ENCODE measurements around the gene CDC42BPB. TPM values are rescaled to one million over a fixed set of nuclear protein-coding genes. Genes with fewer than 3 reads are reported as not detected.

The CDC42BPB gene
- total RNA-seq, 3 donors from 2014 or later (not counting 1 experiment from before 2014, with no cell fraction given) = 0.86 to 2.3 (median 2.0) TPM

DNA sequence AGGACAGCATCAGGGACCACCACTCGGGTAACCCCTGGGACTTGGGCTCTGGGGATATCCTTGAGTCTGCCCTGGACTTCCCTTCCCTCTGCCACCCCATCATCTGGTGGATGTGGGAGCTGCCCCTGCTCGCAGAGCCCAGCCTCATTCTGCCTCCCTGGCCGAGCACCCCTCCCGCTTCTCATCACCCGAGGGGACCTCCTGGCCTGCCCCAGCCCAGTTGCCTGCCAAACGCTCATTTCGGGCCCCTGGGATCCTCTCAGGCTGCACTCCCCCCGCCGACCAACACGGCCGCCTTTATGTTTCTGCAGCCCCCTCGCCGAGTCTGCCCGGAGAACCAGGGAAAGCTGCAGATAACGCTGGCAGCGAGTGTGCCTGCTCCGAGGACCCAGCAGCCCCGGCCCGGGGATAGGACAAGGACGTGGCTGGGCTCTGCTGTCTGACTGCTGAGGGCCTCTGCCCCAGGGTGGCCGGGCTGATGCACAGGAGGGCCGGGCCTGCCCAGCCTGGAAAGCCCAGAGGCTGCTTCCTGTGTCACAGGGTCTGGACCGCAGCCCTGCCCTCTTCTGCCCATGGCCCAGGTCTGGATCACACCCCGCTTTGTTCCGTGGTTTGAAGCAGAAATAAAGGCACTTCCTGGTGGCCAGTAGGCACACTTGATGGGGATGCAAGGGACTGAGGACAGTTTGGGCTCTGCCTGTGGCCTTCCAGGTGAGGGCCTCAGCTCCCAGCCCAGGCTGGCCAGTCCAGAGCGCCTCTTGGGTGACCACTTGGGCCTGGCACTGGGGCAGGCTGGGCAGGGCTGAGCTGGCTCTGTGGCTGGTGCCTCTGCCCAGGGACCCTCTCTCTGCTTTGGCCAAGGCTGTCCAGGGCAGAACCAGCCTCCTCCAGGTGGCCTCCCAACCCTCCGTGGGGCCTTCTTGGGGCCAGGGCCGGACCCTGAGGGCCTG is 32.3 kb upstream of the CDC42BPB start:
- TF ChIP-seq CTCF (IDR thresholded peaks at IDR 0.05) = no peak
- 88% methylated on average over 28 of the region's 28 CpGs for WGBS (ENCODE audit: insufficient coverage)
- Histone ChIP-seq H3K36me3 (ENCODE audit: control insufficient read depth, insufficient read depth, low read length) (no peaks in the 10 kb centered on the region), H3K9me3 (ENCODE audit: control insufficient read depth, insufficient read depth, low read length) (no peaks in the 10 kb centered on the region), H3K27me3 (ENCODE audit: control insufficient read depth, insufficient read depth, low read length) (peaks cover 6% of the 10 kb centered on the region), H3K27ac (ENCODE audit: low read length) (no peak overlapping the region), H3K4me3 (ENCODE audit: low read length) (no peak overlapping the region), H3K4me1 (ENCODE audit: control insufficient read depth, insufficient read depth, low read length) (peaks cover 19% of the 10 kb centered on the region)
- peaks cover 0 to 3% of the 10 kb centered on the region in 2 donors for H3K27me3 Mint-ChIP-seq (ENCODE audit: low read depth in 2 of 2)
- intact Hi-C loops (cut with micrococcal nuclease) = loop anchor here (5.0 to 10.0 kb wide), 2 partner anchors 312 to 395 kb away; partner anchors contain the start of gene TRAF3
- H3K9me3 Mint-ChIP-seq = no peaks in the 10 kb centered on the region
- ATAC-seq (no peak), DNase-seq (no peak)
- H3K36me3 Mint-ChIP-seq = no peaks in the 10 kb centered on the region
- H3K4me1 Mint-ChIP-seq = peaks cover 0 to 5% of the 10 kb centered on the region in 2 donors
- H3K4me3 Mint-ChIP-seq = no peak overlapping the region
- no peak overlapping the region for H3K27ac Mint-ChIP-seq

DNA sequence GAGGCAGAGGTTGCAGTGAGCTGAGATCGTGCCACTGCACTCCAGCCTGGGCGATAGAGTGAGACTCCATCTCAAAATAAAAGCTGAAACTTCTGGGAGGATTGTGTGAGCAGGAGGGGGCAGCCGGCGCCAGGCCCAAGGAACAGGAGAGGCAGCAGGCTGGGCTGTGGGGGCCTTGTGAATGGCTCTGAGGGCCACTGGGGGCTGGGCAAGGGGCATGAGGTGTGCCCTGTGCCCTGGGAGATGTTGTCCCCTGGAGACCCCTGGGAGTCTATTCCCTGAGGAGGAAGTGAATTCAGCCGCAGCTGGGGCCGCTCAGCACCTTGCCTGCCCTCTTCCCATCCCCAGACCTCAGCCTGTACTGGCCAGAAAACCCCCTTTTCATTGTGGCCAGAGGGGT is 31.6 kb upstream of the CDC42BPB start:
- Histone ChIP-seq H3K27me3 (ENCODE audit: control insufficient read depth, insufficient read depth, low read length) (peaks cover 6% of the 10 kb centered on the region), H3K4me1 (ENCODE audit: control insufficient read depth, insufficient read depth, low read length) (peaks cover 17% of the 10 kb centered on the region), H3K27ac (ENCODE audit: low read length) (no peak overlapping the region), H3K9me3 (ENCODE audit: control insufficient read depth, insufficient read depth, low read length) (no peaks in the 10 kb centered on the region), H3K4me3 (ENCODE audit: low read length) (no peak overlapping the region), H3K36me3 (ENCODE audit: control insufficient read depth, insufficient read depth, low read length) (no peaks in the 10 kb centered on the region)
- no peak for ATAC-seq
- Mint-ChIP-seq H3K27ac (no peak overlapping the region), H3K4me3 (no peak overlapping the region), H3K4me1 (peaks cover 0 to 5% of the 10 kb centered on the region in 2 donors), H3K9me3 (no peaks in the 10 kb centered on the region), H3K27me3 (ENCODE audit: low read depth in 2 of 2) (peaks cover 0 to 6% of the 10 kb centered on the region in 2 donors), H3K36me3 (no peaks in the 10 kb centered on the region)
- DNase-seq = no peak
- TF ChIP-seq CTCF (IDR thresholded peaks at IDR 0.05) = no peak
- intact Hi-C loops (cut with micrococcal nuclease) = no loop called here
- WGBS (ENCODE audit: insufficient coverage) = 92% methylated on average over 6 of the region's 6 CpGs

GRCh38 chr14:103087343-103087835 is 30.0 kb upstream of the CDC42BPB start:
- Mint-ChIP-seq H3K4me1 (peaks cover 0 to 5% of the 10 kb centered on the region in 2 donors), H3K27ac (no peak overlapping the region), H3K36me3 (no peaks in the 10 kb centered on the region), H3K27me3 (ENCODE audit: low read depth in 2 of 2) (peaks cover 0 to 6% of the 10 kb centered on the region in 2 donors), H3K9me3 (no peaks in the 10 kb centered on the region), H3K4me3 (no peak overlapping the region)
- DNase-seq = no peak
- WGBS (ENCODE audit: insufficient coverage) = 82% methylated on average over 13 of the region's 13 CpGs
- Histone ChIP-seq H3K36me3 (ENCODE audit: control insufficient read depth, insufficient read depth, low read length) (no peaks in the 10 kb centered on the region), H3K4me3 (ENCODE audit: low read length) (no peak overlapping the region), H3K27me3 (ENCODE audit: control insufficient read depth, insufficient read depth, low read length) (peaks cover 6% of the 10 kb centered on the region), H3K9me3 (ENCODE audit: control insufficient read depth, insufficient read depth, low read length) (no peaks in the 10 kb centered on the region), H3K4me1 (ENCODE audit: control insufficient read depth, insufficient read depth, low read length) (peaks cover 17% of the 10 kb centered on the region), H3K27ac (ENCODE audit: low read length) (no peak overlapping the region)
- TF ChIP-seq CTCF (IDR thresholded peaks at IDR 0.05) = no peak
- intact Hi-C loops (cut with micrococcal nuclease) = no loop called here
- no peak for ATAC-seq
